Breast epithelium (tissue), 4 donors: ENCODE results near the gene ALDH3A1. TPM values are rescaled to one million over a fixed set of nuclear protein-coding genes. Genes with fewer than 3 reads are reported as not detected.

Experiments used
- DNase-seq, 2 donors: peaks; one replicate each; pipeline ENCODE4 v3.0.0-alpha.2; 2019; ENCODE audit warnings: low spot score in 2 of 2
- H3K27ac ChIP-seq, 2 donors: fragments of 200-600 bp; sonication (generic) in 1 of 2; one replicate each; pipeline ENCODE4 v1.5.1; 2016 to 2019; ENCODE audit warnings: mild to moderate bottlenecking in 1 of 2
- H3K27me3 ChIP-seq, 2 donors: fragments of 200-600 bp; sonication (generic) in 1 of 2; one replicate each; pipeline versions ENCODE4 v1.5.1 to v1.6.0; 2017 to 2019; ENCODE audit warnings: control low read depth in 1 of 2, mild to moderate bottlenecking in 1 of 2
- H3K36me3 ChIP-seq: fragments of 200-600 bp; one replicate; pipeline ENCODE4 v1.5.1; 2019
- H3K4me1 ChIP-seq, 2 donors: fragments of 200-600 bp; sonication (generic); one replicate each; pipeline ENCODE4 v1.5.1; 2016 to 2019; ENCODE audit warnings: control low read depth in 1 of 2
- H3K4me3 ChIP-seq, 3 donors: fragments of 200-600 bp; sonication (generic); 1 replicate in 2 of 3; 2 replicates in 1 of 3; pipeline ENCODE4 v1.5.1; 2016 to 2019; ENCODE audit warnings: mild to moderate bottlenecking in 3 of 3, moderate library complexity in 2 of 3
- H3K9me3 ChIP-seq, 2 donors: fragments of 200-600 bp; sonication (generic) in 1 of 2; one replicate each; pipeline ENCODE4 v1.5.1; 2016 to 2019; ENCODE audit warnings: control low read depth in 1 of 2
- POLR2A ChIP-seq: fragments of 450-650 bp; IDR thresholded peaks from one replicate; pipeline ENCODE4 v1.6.1; 2016; ENCODE audit warnings: antibody characterized with exemption, mild to moderate bottlenecking, moderate library complexity
- POLR2AphosphoS5 ChIP-seq, 3 donors: sonication (generic); formaldehyde crosslinking; IDR thresholded peaks; one replicate each; pipeline ENCODE4 v1.6.1; 2017; ENCODE audit warnings: antibody characterized with exemption in 3 of 3
- intact Hi-C: fragments of 100-400 bp; cut with DNase I; formaldehyde crosslinking; loops from one replicate; pipeline ENCODE4 v1.15.1; 2023; ENCODE audit warnings: low total_unique reads
- total RNA-seq, 3 donors: library from RNA; depleted of rRNA; stranded (reverse); fragments of >200 nt; gene quantifications; one replicate each; pipeline ENCODE4 v1.1.0, GENCODE V29; 2016
- TF ChIP-seq, protein P1 (sequence below), 3 donors: fragments of 450-650 bp; IDR thresholded peaks; one replicate each; pipeline ENCODE4 v1.5.1; 2016 to 2017; ENCODE audit warnings: antibody characterized with exemption in 3 of 3, mild to moderate bottlenecking in 3 of 3, moderate library complexity in 3 of 3

The ALDH3A1 gene
- total RNA-seq, 3 donors from 2014 or later = 1.1 to 5.6 (median 2.0) TPM

DNA sequence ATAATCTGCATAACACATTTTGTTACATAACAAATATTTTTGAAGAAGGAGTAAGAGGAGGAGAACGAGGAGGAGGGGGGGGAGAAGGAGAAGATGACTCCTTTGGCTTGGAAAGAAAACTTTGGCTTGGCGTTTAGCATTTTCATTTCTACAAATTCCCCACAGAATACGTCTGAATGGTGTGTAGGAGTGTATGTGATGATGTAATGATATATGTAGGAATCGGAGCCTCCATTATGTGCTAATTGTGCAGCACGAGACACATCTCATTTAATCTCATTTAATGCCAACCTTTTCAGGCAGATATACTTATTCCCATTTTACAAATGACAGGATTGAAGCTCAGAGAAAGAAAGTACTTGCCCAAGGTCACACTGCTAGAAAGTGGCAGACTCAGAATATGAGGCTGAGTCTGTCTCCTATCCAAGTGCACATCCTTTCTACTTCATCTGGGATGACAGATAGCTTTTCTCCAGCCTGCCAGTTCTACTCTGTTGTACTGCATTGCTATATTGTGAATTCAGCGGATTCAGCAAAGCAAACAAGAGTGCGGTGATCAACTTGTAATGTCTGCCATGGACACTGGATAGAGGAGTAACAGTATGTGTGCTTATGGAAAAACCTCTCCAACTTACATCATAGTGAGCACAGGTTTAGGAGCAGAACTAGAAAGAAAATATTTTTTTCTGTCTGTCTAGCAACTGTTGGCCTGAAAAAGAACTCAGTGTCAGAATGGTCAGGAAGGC lies 21.3 kb downstream of the ALDH3A1 start:
- Histone ChIP-seq H3K27me3 (no peaks in the 10 kb centered on the region), H3K36me3 (no peaks in the 10 kb centered on the region), H3K9me3 (no peaks in the 10 kb centered on the region), H3K4me1 (peaks cover 23 to 28% of the 10 kb centered on the region in 2 donors), H3K27ac (peak overlapping the region; percentile 99 to 100), H3K4me3 (no peak overlapping the region)
- TF ChIP-seq, protein P1, sequence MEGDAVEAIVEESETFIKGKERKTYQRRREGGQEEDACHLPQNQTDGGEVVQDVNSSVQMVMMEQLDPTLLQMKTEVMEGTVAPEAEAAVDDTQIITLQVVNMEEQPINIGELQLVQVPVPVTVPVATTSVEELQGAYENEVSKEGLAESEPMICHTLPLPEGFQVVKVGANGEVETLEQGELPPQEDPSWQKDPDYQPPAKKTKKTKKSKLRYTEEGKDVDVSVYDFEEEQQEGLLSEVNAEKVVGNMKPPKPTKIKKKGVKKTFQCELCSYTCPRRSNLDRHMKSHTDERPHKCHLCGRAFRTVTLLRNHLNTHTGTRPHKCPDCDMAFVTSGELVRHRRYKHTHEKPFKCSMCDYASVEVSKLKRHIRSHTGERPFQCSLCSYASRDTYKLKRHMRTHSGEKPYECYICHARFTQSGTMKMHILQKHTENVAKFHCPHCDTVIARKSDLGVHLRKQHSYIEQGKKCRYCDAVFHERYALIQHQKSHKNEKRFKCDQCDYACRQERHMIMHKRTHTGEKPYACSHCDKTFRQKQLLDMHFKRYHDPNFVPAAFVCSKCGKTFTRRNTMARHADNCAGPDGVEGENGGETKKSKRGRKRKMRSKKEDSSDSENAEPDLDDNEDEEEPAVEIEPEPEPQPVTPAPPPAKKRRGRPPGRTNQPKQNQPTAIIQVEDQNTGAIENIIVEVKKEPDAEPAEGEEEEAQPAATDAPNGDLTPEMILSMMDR (IDR thresholded peaks at IDR 0.05) = no peak
- TF ChIP-seq POLR2AphosphoS5 (IDR thresholded peaks at IDR 0.05) (no peak), POLR2A (no peak)
- DNase-seq = no peak
- intact Hi-C loops = no loop called here

DNA sequence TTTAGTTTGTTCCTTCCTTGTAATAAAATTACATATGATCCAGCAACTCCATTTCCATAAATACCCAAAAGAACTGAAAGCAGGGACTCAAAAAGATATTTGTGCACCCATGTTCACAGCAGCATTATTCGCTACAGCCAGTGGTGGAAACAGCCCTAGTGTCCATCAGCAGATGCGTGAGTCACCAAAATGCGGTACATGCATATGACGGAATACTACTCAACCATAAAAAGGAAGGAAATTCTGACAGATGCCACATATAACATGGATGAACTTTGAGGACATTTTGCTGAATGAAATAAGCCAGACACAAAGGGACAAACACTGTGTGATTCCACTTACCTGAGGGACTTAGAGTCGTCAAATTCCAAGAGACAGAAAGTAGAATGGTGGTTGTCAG lies 22.6 kb downstream of the ALDH3A1 start:
- intact Hi-C loops = no loop called here
- Histone ChIP-seq H3K27me3 (no peaks in the 10 kb centered on the region), H3K9me3 (no peaks in the 10 kb centered on the region), H3K36me3 (no peaks in the 10 kb centered on the region), H3K4me1 (peaks cover 23 to 28% of the 10 kb centered on the region in 2 donors), H3K4me3 (no peak overlapping the region), H3K27ac (peak overlapping the region; percentile 99 to 100)
- TF ChIP-seq POLR2A = no peak
- TF ChIP-seq POLR2AphosphoS5 (IDR thresholded peaks at IDR 0.05) = no peak
- TF ChIP-seq, protein P1 (IDR thresholded peaks at IDR 0.05) = no peak
- DNase-seq = no peak

DNA sequence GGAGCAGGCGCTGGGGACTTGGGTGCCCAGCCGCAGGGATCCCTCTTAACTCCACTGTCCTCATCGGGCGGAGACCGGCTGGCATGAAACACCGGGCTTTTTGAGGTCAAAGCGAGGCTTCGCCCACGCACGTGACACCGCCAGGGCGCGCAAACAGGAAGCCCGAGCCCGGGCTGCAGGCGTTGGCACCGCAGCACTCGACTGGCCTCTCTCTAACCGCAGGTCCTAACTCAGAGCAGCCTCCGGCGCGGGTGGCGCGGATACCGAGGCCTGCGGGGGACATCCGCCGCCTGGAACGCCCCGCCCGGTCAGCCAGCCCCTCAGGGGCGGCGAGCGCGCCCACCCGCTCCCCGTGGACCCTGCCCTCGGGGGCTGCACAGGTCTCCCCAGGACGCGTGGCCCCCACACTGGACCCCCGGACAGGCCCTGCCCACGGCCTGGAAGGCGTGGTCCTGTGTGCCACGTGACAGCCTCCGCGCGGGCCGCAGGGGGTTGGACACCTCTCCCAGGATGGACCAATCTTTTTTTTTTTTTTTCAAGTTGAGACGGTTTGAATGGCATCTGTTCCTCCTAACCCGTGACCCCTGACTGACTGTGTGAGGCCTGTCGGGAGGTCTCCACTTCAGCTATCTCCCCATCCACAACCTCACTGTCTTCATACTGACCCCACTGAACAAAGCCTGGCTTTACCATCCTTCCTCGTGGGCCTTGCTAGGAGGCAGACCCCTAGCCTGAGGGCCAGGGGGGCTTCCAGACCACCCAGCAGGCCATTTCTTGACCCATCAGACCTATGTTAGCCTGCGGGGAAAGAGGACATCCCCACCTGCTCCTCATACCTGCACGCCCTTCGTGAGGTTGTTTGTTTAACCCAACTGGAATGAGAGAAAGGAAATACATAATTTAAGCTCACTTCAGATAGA lies 23.3 kb downstream of the ALDH3A1 start:
- Histone ChIP-seq H3K27ac (peak overlapping the region; percentile 99 to 100), H3K4me1 (peaks cover 23 to 28% of the 10 kb centered on the region in 2 donors), H3K9me3 (no peaks in the 10 kb centered on the region), H3K27me3 (no peaks in the 10 kb centered on the region), H3K36me3 (no peaks in the 10 kb centered on the region), H3K4me3 (peak overlapping the region; percentile 33 to 64 (median 36))
- intact Hi-C loops = no loop called here
- DNase-seq = peak; percentile 78 to 91
- TF ChIP-seq POLR2A = no peak
- no peak for TF ChIP-seq POLR2AphosphoS5 (IDR thresholded peaks at IDR 0.05)
- TF ChIP-seq, protein P1 (IDR thresholded peaks at IDR 0.05) = no peak

DNA sequence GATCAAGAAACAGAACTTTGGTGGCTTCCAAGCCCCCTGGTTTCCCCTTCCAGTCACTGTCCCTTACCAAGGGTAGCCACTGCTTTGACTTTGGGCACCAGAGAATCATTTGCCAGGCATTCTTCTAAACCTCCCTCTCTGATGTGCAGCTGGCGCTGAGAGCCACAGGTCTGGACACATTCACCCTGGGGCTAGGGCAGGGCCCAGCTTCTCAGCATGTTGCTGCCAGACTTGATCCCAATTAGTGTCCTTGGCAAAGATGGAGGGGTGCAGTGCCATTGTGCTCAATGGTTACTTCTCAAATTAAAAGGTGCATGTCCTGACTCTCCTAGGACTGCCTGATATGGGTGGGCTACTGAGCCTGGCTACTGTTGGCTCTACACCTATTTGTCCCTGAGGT lies 24.1 kb downstream of the ALDH3A1 start:
- DNase-seq = peak in 1 of 2 donors; percentile 90
- Histone ChIP-seq H3K27me3 (no peaks in the 10 kb centered on the region), H3K9me3 (no peaks in the 10 kb centered on the region), H3K4me3 (peak overlapping the region in 2 of 3 donors; percentile 36 to 64), H3K27ac (peak overlapping the region; percentile 99 to 100), H3K36me3 (no peaks in the 10 kb centered on the region), H3K4me1 (peaks cover 23 to 26% of the 10 kb centered on the region in 2 donors)
- intact Hi-C loops = no loop called here
- TF ChIP-seq, protein P1 (IDR thresholded peaks at IDR 0.05) = no peak
- TF ChIP-seq POLR2A = no peak
- TF ChIP-seq POLR2AphosphoS5 (IDR thresholded peaks at IDR 0.05) = peak in 1 of 3 donors; percentile 31
